Right lung (tissue), 5 donors: ENCODE measurements around the gene PNPLA2. TPM values are rescaled to one million over a fixed set of nuclear protein-coding genes. Genes with fewer than 3 reads are reported as not detected.

Source experiments
- DNase-seq, 2 donors: peaks; one replicate each; pipeline ENCODE4 v3.0.0-alpha.2; 2013
- polyA plus RNA-seq, 5 donors: library from polyadenylated mRNA; unstranded; fragments of 120-200 nt; gene quantifications; one replicate each; pipeline versions ENCODE4 v1.2.1 to v1.2.3, GENCODE V29; 2013; ENCODE audit warnings: inconsistent platforms in 1 of 5, low replicate concordance in 1 of 5; ENCODE audit not compliant: insufficient read length in 5 of 5, insufficient read depth in 1 of 5

The PNPLA2 gene
- polyA plus RNA-seq, 5 donors = 23.4 to 54.7 (median 38.0) TPM

DNA sequence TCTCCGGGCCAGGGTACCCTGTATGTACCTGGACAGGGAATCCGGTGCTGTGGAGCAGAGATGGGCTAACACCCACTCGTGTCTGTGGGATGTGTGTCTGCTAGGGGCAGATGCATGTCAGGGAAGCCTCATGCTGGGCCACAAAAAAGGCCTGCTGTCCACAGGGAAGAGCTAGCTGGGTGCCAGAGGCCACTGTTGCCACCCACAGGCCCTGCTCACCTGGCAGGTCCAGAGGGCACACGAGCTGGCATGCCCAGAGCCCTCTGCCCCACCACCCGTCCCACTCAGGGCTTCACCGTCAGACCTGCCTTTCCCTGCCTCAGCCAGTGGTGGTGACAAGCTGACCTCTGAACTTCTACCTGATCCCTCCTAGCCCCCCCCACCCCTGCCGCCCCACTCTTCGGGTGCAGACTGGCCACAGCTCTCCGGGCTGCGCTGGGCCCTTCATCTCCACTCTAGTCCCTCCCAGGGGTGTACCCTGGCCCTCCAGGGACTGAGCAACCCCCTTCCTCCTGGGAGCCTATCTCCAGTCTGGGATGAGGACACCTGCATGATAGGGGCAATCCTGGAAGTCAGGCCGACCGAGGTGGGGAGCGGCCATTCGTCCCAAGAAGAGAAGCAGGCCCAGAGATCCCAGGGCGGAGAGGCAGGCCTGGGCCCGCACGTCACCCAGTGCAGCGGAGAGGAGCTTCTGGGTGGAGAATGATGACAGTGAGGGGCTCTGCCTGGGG lies 22.0 kb upstream of the PNPLA2 start:
- DNase-seq = no peak

- peak; percentile 78 to 81 for DNase-seq
These were observed 21.2 kb upstream of the PNPLA2 start for GRCh38 chr11:797296-798092.

DNA sequence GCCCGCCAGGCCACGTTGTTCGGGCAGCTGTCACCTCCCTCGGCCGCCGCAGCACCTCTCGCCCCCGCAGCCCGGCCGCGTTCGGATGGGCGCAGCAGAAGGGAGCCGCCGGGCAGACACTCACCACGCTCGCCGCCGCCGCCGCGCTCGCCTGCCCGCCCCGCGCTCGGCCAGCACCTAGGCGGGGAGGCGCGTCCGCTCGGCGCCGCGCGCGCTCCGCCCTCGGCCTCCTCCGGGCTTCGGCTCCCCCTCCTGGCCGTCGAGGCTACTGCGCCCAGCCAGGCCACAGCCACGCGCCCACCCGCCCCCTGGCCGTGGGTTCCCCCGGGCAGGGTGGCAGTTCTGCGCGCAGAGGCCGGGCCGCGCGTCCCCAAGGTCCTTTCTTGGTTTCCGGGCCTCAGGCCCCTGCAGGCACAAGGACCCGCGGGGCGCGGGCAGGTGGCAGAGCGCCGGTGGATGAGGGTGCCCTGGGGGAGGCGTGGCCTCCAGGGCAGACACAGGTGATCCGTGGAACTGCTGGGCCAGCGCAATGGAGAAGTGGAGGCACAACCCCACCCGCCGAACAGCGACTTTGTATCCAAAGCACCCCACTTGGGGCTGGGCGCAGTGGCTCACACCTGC lies 20.5 kb upstream of the PNPLA2 start, which contains the start of gene SLC25A22:
TSS of gene SLC25A22 (minus strand) at position 189 of the 621 bp plus-strand sequence. CDS start 3,275 bp downstream, outside the sequence.
- DNase-seq = peak; percentile 73 to 77

GRCh38 chr11:799641-800316 lies 18.9 kb upstream of the PNPLA2 start:
- no peak for DNase-seq

- no peak for DNase-seq
These were observed 18.2 kb upstream of the PNPLA2 start for GRCh38 chr11:800473-800872.

DNA sequence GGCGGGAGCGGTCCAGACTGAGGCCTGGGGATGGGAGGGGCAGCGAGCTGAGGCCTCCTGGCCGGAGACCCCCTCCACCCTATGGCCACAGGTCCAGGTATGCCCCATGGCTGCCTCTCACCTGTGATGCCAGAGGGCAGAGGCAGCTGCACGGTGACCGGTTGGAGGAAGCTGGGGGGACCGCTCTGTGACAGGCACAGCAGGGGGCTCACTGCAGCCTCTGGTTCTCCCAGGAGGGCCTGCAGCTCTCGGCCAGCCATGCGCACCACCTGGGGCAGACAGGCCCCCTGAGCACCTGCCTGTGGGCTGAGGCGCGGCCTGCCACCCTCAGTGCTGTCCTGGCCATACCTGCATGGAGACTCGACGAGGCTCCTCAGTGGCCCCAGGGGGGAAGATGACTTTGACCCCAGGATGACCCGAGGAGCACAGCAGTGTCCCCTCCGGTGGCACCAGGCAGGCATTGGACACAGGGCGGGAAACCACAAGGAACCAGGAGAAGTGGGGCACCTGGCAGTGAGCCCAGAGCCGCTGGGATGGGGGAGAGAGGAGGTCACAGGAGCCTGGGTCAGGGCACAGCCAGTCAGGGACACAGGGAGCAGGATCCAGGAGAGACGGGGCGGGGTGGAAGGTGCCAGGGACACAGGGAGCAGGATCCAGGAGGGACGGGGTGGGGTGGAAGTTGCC lies 17.5 kb upstream of the PNPLA2 start:
- no peak for DNase-seq

DNA sequence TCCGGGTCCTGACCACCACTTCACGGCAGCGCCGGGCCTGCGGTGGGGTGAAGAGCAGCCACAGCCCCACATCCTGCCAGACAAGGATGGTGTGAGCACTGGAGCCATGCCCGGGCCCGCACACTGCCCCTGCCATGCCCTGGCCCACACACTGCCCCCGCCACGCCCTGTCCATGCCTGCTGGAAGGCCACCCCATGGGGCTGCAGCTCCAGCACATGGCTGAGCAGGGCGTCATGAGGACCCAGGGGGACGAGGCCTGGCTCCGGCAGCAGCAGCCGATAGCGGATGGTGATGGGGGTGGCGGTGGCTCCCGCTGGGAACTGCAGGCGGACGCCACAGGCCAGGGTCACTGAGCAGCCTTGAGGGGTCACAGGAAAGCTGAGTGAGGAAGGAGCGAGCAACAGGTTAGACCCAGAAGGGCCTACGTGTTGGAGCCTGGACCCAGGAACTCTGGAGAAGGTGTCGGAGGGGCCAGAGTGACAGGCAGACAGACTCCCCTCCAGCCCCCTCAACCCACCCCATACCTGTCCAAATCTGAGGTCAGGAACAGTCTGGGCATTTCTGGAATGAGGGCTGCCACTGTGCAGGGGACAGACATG lies 16.6 kb upstream of the PNPLA2 start:
- no peak for DNase-seq

GRCh38 chr11:802693-803466 lies 15.8 kb upstream of the PNPLA2 start:
- DNase-seq = no peak

DNA sequence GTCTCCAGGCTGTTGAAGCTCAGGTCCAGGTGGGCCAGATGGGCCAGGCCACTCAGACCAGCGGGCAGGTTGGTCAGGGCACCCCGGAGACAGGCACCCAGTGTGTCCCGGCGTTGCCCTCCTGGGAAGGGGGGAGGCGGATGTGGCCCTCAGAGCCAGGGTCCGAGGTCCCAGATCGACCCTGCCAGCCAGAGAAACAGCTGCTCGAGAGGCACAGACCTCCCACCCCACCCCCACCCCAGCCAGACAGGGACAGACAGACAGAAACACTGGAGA lies 15.3 kb upstream of the PNPLA2 start:
- DNase-seq = no peak

GRCh38 chr11:803770-804598 lies 14.7 kb upstream of the PNPLA2 start:
- DNase-seq = no peak

- DNase-seq = no peak
These were observed 14.1 kb upstream of the PNPLA2 start for GRCh38 chr11:804599-804964.

DNA sequence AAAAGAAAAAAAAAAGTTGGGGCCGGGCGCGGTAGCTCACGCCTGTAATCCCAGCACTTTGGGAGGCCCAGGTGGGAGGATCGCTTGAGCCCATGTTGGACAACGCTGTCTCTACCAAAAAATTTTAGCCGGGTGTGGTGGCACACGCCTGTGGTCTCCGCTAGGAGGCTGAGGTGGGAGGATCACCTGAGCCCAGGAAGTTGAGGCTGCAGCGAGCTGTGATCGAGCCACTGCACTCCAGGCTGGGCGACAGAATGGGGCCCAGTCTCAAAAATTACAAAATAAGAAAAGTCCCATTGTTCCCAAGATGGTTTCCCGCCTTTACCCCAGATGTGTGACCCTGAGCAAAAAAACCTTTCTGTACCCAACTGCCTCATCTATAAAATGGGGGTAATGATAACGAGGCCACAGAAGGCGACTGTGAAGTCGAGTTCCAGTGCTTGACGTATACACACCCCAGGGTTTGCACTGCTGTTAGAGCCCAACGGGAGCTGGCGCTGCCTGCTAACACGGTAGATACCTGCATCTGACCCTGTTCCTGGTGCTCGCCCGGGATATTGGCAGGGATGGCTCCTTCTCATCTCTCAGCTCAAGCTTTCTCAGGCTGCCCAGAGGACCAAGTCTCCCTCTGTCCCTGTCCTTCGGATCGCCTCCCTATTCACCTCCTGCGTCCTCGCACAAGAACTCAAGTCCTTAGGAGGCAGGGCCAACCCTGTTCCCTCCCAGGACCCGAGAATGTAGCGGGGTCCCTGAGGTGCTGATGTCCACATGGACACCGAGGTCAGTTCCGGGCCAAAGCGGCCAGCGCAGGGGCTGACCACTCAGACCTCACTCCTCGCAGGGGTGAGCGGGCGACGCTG lies 10.1 kb upstream of the PNPLA2 start:
- no peak for DNase-seq

GRCh38 chr11:809287-810039 lies 9.3 kb upstream of the PNPLA2 start, which contains the start of gene RPLP2:
TSS of gene RPLP2 (plus strand) at chr11:809967. CDS start at chr11:810235, 268 bp downstream.
- DNase-seq = peak; percentile 99

DNA sequence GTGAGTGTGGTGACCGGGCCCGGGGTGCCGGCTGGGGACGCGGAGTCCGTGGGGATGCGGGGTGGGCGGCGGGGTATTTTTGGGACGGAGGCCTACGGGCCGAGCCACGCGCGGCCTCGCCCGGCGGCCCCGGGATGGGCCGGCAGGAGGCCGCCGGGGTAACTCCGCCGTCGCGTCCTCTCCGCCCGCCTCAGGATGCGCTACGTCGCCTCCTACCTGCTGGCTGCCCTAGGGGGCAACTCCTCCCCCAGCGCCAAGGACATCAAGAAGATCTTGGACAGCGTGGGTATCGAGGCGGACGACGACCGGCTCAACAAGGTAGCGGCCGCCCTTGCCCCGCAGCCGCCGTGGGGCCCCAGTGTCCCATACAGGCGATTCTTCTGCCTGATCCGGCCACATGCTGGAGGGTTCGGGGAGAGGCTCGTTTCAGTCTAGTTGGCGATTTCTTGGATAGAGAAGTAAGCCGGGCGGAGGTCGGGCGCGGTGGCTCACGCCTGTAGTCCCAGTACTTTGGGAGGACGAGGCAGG lies 8.6 kb upstream of the PNPLA2 start:
- no peak for DNase-seq

- DNase-seq = no peak
These were observed 7.1 kb upstream of the PNPLA2 start for GRCh38 chr11:811446-812245.

GRCh38 chr11:812390-812789 lies 6.3 kb upstream of the PNPLA2 start:
- no peak for DNase-seq

- DNase-seq = no peak
These were observed 5.7 kb upstream of the PNPLA2 start for GRCh38 chr11:813072-813455.
